Type B pancreatic cell (in vitro differentiated cells): Measurements from ENCODE around the gene GALNT13. TPM values are rescaled to one million over a fixed set of nuclear protein-coding genes. Genes with fewer than 3 reads are reported as not detected.

ENCODE experiments used
- DNase-seq: peaks from one replicate; pipeline ENCODE4 v3.0.0; 2021; ENCODE audit warnings: mixed read lengths; ENCODE audit not compliant: unreplicated experiment; ENCODE audit errors: extremely low spot score
- H3K27ac Mint-ChIP-seq: 2 replicates; pipeline ENCODE4 v1.8.0; 2021; ENCODE audit warnings: mild to moderate bottlenecking, mixed read lengths
- H3K27me3 Mint-ChIP-seq: 2 replicates; pipeline ENCODE4 v1.8.0; 2021; ENCODE audit warnings: mixed read lengths
- H3K36me3 Mint-ChIP-seq: 2 replicates; pipeline ENCODE4 v1.8.0; 2021; ENCODE audit warnings: mixed read lengths
- H3K4me1 Mint-ChIP-seq: one replicate; pipeline ENCODE4 v1.8.0; 2021; ENCODE audit warnings: mixed read lengths; ENCODE audit not compliant: unreplicated experiment
- H3K4me3 Mint-ChIP-seq: 2 replicates; pipeline ENCODE4 v1.8.0; 2021; ENCODE audit warnings: mild to moderate bottlenecking, mixed read lengths
- H3K9me3 Mint-ChIP-seq: 2 replicates; pipeline ENCODE4 v1.8.0; 2021; ENCODE audit warnings: mixed read lengths
- total RNA-seq: library from RNA; stranded (reverse); gene quantifications from 2 replicates; pipeline ENCODE4 v1.2.1, GENCODE V29; 2021; ENCODE audit warnings: low replicate concordance
- TF ChIP-seq, protein P1 (sequence below): fragments of 200-600 bp; sonication (generic); conservative IDR thresholded peaks from 2 replicates; pipeline ENCODE4 v1.5.0; 2021; ENCODE audit warnings: antibody characterized with exemption, mild to moderate bottlenecking

Gene GALNT13
- total RNA-seq, 1 donor from 2014 or later, result 5.9 TPM

DNA sequence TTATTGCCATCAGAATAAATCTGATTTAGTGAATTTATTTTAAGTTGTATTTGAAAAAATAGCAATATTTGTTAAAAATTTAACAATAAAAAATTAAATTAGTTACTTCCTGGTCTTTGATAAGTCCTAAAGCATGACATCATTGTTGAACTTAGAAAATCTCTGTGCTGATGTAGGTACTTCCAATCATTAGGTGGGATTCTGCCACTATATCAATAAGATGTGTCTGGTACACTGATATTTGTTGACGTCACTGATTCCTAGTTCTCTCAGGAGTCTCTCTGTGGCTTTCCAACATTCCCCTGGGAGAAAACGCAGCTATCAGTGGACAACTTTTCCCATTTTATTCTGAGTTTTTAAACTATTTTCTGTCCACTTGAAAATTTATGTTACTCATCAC is 143.5 kb downstream of the GALNT13 start:
- Mint-ChIP-seq H3K27me3 (no peaks in the 10 kb centered on the region), H3K27ac (no peak overlapping the region), H3K4me1 (no peaks in the 10 kb centered on the region), H3K4me3 (no peak overlapping the region), H3K36me3 (no peaks in the 10 kb centered on the region), H3K9me3 (peaks cover under 1% of the 10 kb centered on the region)
- TF ChIP-seq, protein P1, sequence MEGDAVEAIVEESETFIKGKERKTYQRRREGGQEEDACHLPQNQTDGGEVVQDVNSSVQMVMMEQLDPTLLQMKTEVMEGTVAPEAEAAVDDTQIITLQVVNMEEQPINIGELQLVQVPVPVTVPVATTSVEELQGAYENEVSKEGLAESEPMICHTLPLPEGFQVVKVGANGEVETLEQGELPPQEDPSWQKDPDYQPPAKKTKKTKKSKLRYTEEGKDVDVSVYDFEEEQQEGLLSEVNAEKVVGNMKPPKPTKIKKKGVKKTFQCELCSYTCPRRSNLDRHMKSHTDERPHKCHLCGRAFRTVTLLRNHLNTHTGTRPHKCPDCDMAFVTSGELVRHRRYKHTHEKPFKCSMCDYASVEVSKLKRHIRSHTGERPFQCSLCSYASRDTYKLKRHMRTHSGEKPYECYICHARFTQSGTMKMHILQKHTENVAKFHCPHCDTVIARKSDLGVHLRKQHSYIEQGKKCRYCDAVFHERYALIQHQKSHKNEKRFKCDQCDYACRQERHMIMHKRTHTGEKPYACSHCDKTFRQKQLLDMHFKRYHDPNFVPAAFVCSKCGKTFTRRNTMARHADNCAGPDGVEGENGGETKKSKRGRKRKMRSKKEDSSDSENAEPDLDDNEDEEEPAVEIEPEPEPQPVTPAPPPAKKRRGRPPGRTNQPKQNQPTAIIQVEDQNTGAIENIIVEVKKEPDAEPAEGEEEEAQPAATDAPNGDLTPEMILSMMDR, result no peak
- no peak for DNase-seq

DNA sequence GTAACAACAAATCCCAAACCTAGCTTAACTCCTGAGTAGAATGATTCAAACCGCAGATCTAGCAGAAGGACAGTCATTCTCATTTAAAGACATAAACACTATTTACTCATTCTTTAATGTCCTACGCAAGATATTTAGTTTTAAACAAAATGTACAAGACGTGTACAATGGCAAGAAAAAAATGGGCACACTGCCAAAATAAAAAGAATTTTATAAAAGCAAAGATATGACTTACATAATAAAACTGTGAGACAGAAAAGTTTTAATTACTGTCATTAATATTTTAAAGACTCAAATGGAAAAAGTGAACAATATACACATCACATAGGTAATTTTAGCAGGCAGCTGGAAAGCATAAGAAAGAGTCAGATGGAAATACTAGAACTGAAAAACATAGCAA is 157.8 kb downstream of the GALNT13 start:
- DNase-seq, result no peak
- no peaks in the 10 kb centered on the region for H3K27me3 Mint-ChIP-seq
- no peaks in the 10 kb centered on the region for H3K36me3 Mint-ChIP-seq
- TF ChIP-seq, protein P1, result no peak
- peaks cover 5% of the 10 kb centered on the region for H3K9me3 Mint-ChIP-seq
- no peak overlapping the region for H3K27ac Mint-ChIP-seq
- no peak overlapping the region for H3K4me3 Mint-ChIP-seq
- no peaks in the 10 kb centered on the region for H3K4me1 Mint-ChIP-seq

DNA sequence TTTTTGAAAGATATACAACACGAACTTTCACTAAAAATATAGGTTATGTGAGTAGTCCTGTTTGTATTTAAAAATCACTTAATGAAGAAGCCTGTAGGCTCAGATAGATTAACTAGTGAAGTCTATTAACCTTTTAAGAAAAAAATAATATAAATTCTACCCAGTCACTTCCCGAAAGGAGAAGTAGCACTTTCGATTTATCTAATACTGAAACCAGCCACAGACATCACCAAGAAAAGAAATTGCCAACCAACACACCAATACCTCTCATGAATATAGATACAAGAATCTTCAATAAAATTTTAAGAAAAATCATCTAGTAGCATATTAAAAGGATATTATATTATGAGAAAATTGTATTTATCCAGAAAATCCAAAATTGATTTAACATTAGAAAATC is 160.5 kb downstream of the GALNT13 start:
- Mint-ChIP-seq H3K27me3 (no peaks in the 10 kb centered on the region), H3K36me3 (no peaks in the 10 kb centered on the region), H3K27ac (no peak overlapping the region), H3K4me1 (no peaks in the 10 kb centered on the region), H3K4me3 (no peak overlapping the region), H3K9me3 (peaks cover 5% of the 10 kb centered on the region)
- TF ChIP-seq, protein P1, result no peak
- DNase-seq, result no peak

DNA sequence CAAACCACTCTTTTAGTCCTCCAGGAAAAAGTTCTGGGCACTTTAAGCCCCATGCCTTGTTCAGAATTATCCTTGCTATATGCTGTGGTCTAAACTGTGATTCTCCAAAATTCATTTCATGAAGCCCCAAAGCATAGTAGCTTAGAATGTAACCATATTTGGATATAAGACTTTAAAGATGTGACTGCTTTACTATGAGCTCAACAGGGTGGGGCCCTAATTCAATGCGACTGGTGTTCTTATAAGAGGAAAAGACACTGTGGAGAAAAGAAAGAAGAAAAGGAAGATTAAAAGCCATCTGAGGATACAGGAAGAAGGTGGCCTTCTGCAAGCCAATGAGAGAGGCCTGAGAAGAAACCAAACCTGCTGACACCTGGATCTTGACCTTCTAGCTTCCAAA is 174.8 kb downstream of the GALNT13 start:
- no peak for DNase-seq
- Mint-ChIP-seq H3K4me1 (no peaks in the 10 kb centered on the region), H3K27ac (no peak overlapping the region), H3K9me3 (no peaks in the 10 kb centered on the region), H3K4me3 (no peak overlapping the region), H3K36me3 (no peaks in the 10 kb centered on the region), H3K27me3 (no peaks in the 10 kb centered on the region)
- TF ChIP-seq, protein P1, result no peak

DNA sequence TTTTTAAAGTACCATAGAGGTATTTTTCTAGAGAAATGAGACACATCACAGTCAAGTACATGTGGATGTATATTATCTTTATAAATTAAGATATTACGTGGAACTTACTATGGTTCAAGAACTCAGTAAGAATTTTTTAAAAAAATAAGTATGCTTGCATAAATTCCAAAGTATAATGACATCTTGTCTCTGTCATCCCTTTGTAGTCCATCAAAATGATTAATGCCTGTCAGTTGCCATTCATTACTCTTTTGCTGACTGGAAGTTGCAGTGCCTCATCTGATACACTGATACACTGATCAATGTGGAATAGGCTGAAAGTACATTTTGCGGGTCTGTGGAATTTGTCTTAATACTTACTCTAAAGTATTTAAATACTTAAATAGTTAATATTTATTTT is 177.2 kb downstream of the GALNT13 start:
- no peaks in the 10 kb centered on the region for H3K27me3 Mint-ChIP-seq
- no peaks in the 10 kb centered on the region for H3K9me3 Mint-ChIP-seq
- H3K4me3 Mint-ChIP-seq, result no peak overlapping the region
- H3K27ac Mint-ChIP-seq, result no peak overlapping the region
- no peaks in the 10 kb centered on the region for H3K4me1 Mint-ChIP-seq
- no peak for DNase-seq
- TF ChIP-seq, protein P1, result no peak
- H3K36me3 Mint-ChIP-seq, result no peaks in the 10 kb centered on the region

DNA sequence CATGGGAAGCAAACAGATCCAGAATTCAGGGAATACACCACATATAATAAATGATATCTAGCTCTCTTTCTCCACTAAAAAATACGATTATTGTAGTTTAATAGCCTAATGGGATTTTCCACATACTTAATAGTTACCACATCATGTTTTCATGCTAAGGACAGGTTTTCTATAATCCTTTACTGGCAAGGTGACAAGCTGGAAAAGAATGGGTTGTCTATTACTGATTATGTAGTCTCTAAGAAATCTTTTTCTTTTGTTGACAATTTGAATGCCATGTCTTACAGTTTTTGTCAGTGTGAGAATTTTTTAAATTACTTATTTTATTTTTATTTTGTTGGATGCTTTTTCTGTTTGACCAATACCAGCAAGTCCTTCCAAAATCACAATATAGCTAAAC is 177.8 kb downstream of the GALNT13 start:
- Mint-ChIP-seq H3K4me3 (no peak overlapping the region), H3K9me3 (no peaks in the 10 kb centered on the region), H3K27me3 (no peaks in the 10 kb centered on the region), H3K4me1 (no peaks in the 10 kb centered on the region), H3K27ac (no peak overlapping the region), H3K36me3 (no peaks in the 10 kb centered on the region)
- TF ChIP-seq, protein P1, result no peak
- DNase-seq, result no peak
